GM12878 (cell line): ENCODE data around the gene COL15A1.

ENCODE experiments used
- ATF7 ChIP-seq: fragments of 450-650 bp; IDR thresholded peaks from 2 replicates; pipeline ENCODE4 v1.6.1; 2016; ENCODE audit warnings: low read depth, mild to moderate bottlenecking
- CTCF ChIP-seq, 3 experiments: IDR thresholded peaks in 2 of 3; conservative IDR thresholded peaks in 1 of 3; 2 replicates each; pipeline ENCODE4 v1.5.1; 2011; ENCODE audit warnings: low read depth in 3 of 3, low read length in 3 of 3, mild to moderate bottlenecking in 3 of 3, control low read depth in 2 of 3, moderate library complexity in 2 of 3, inconsistent platforms in 1 of 3, mixed read lengths in 1 of 3; ENCODE audit not compliant: control insufficient read depth in 2 of 3, insufficient read depth in 1 of 3; ENCODE audit errors: extremely low read depth in 1 of 3
- GATAD2B ChIP-seq: fragments of 450-650 bp; conservative IDR thresholded peaks from 2 replicates; pipeline ENCODE4 v1.6.1; 2017; ENCODE audit warnings: low read depth, mild to moderate bottlenecking, moderate library complexity

- TF ChIP-seq GATAD2B (no peak), CTCF (IDR thresholded peaks at IDR 0.05 in 2 of 3, conservative IDR thresholded peaks at IDR 0.05 in 1 of 3; ENCODE audit: control insufficient read depth in 2 of 3, extremely low read depth in 1 of 3, insufficient read depth in 1 of 3, low read depth in 3 of 3, low read length in 3 of 3) (no peak), ATF7 (no peak)
Observed at GRCh38 chr9:98913705-98914104, 30.0 kb upstream of the COL15A1 start.
